GM21515 (cell line): Measurements from ENCODE around the gene BGN.

ENCODE experiments used
- ATAC-seq: cut with Tn5 transposase; IDR thresholded peaks from one replicate; pipeline ENCODE4 v1.9.1; 2021; ENCODE audit not compliant: unreplicated experiment

The BGN gene

GRCh38 chrX:153481043-153481442, 13.7 kb upstream of the BGN start:
- ATAC-seq = no peak

GRCh38 chrX:153482376-153483015, 12.3 kb upstream of the BGN start:
- no peak for ATAC-seq

GRCh38 chrX:153485396-153486080, 9.2 kb upstream of the BGN start:
- ATAC-seq = no peak

- no peak for ATAC-seq
These were observed 8.6 kb upstream of the BGN start for GRCh38 chrX:153486171-153486570.

- ATAC-seq = no peak
These were observed 7.1 kb upstream of the BGN start for GRCh38 chrX:153487590-153488071.

GRCh38 chrX:153488231-153488914, 6.4 kb upstream of the BGN start:
- no peak for ATAC-seq

GRCh38 chrX:153490217-153490930, 4.4 kb upstream of the BGN start:
- ATAC-seq = no peak

- no peak for ATAC-seq
These were observed 3.3 kb upstream of the BGN start for GRCh38 chrX:153491351-153491914.

- no peak for ATAC-seq
These were observed 2.9 kb upstream of the BGN start for GRCh38 chrX:153491918-153492317.

- no peak for ATAC-seq
These were observed 2.2 kb upstream of the BGN start for GRCh38 chrX:153492543-153492942.

GRCh38 chrX:153493085-153493484, 1.7 kb upstream of the BGN start:
- no peak for ATAC-seq

GRCh38 chrX:153494061-153494460, 719 bp upstream of the BGN start:
- no peak for ATAC-seq

GRCh38 chrX:153495362-153495751, 577 bp downstream of the BGN start:
- no peak for ATAC-seq

GRCh38 chrX:153495903-153496589, 1.3 kb downstream of the BGN start:
- no peak for ATAC-seq

GRCh38 chrX:153496590-153496959, 1.8 kb downstream of the BGN start:
- ATAC-seq = no peak

- ATAC-seq = no peak
These were observed 3.7 kb downstream of the BGN start for GRCh38 chrX:153498453-153498852.

GRCh38 chrX:153499341-153499740, 4.6 kb downstream of the BGN start:
- ATAC-seq = no peak

GRCh38 chrX:153499876-153500275, 5.1 kb downstream of the BGN start:
- no peak for ATAC-seq

GRCh38 chrX:153500676-153501280, 6.0 kb downstream of the BGN start:
- no peak for ATAC-seq

GRCh38 chrX:153501530-153501929, 6.8 kb downstream of the BGN start:
- no peak for ATAC-seq
